HL-60 (cell line): Measurements from ENCODE around the gene FAM117A.

Source experiments
- GABPA ChIP-seq: IDR thresholded peaks from 2 replicates; pipeline ENCODE4 v1.6.1; 2012; ENCODE audit warnings: low read depth
- TF ChIP-seq, protein P1 (sequence below): IDR thresholded peaks from one replicate; pipeline ENCODE4 v1.5.1; 2011; ENCODE audit warnings: low read length, control low read depth, inconsistent platforms; ENCODE audit not compliant: insufficient read depth

DNA sequence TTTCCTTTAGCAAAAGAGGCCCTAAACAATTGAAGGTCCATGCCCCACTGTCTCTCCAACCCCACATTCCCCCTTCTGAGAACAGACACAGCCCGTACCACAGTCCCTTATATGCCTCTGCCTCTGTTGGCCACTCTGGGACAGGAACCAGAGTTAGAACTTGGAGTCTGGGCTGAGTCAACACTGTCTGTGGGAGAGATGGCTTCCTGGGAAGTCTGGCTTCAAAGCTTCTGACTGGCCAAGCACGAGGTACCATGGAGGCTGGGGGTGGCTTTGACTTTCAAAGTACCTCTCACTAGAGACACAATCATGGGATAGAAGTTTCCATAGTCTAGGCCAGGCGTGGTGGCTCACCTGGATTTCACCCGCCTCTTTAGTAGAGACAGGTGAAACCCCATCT is 71.2 kb downstream of the FAM117A start:
- TF ChIP-seq, protein P1, sequence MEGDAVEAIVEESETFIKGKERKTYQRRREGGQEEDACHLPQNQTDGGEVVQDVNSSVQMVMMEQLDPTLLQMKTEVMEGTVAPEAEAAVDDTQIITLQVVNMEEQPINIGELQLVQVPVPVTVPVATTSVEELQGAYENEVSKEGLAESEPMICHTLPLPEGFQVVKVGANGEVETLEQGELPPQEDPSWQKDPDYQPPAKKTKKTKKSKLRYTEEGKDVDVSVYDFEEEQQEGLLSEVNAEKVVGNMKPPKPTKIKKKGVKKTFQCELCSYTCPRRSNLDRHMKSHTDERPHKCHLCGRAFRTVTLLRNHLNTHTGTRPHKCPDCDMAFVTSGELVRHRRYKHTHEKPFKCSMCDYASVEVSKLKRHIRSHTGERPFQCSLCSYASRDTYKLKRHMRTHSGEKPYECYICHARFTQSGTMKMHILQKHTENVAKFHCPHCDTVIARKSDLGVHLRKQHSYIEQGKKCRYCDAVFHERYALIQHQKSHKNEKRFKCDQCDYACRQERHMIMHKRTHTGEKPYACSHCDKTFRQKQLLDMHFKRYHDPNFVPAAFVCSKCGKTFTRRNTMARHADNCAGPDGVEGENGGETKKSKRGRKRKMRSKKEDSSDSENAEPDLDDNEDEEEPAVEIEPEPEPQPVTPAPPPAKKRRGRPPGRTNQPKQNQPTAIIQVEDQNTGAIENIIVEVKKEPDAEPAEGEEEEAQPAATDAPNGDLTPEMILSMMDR: no peak
- TF ChIP-seq GABPA: no peak
